Suppressor macrophage (primary cell): ENCODE data around the gene OPA3.

Source experiments
- DNase-seq, 4 experiments: peaks; one replicate each; pipeline ENCODE4 v3.0.0-alpha.2; 2020 to 2022

Gene OPA3

DNA sequence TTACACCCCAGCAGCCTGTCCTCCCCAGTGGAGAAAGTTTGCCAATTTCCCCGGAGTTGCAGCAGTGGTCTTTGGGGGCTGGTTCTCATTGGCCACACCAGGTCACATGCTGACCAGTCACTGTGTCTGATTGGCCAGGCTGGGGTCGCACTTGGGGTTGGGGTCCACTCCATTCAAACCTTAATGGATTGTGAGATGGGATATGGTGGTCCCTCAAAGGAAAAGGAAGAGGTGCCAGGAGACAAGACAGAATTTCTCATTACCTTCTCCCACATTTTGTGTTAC lies 82.9 kb downstream of the OPA3 start:
- peak in 1 of 4 experiments; percentile 21 for DNase-seq

DNA sequence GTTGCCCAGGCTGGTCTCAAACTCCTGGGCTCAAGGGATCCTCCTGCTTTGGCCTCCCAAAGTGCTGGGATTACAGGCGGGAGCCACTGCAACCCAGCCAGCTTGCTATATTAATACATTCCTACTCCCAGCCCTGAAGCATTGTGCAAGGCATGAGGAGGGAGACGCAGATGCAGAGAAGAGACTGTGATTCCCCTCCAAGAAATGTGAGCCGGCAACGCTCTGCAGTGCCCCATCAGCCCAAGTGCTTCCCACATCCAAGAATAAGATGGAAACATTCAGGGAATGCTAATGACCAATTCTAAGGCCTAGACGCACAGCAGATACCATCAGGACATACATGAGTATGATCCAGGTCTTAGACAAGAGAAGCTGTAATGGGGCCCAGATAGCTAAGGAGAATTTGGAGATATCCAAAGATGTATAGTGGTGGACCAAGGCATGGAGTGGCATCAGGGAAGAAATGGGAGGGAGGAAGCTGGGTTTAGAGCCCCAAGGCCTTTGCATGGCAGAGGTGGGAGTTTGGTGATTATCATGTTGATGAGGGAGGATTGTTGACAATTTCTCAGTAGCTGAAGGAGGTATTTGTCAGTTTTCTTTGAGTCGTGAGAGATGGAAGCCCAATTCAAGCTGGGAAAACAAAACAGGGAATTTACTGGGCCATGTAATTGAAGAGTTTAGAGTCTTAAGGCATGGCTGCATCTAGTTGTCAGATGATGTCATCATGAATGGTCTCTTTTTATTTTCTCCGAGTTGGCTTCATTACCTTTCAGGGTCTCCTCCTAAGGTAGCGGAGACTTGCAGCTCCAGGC lies 83.5 kb downstream of the OPA3 start:
- no peak for DNase-seq

DNA sequence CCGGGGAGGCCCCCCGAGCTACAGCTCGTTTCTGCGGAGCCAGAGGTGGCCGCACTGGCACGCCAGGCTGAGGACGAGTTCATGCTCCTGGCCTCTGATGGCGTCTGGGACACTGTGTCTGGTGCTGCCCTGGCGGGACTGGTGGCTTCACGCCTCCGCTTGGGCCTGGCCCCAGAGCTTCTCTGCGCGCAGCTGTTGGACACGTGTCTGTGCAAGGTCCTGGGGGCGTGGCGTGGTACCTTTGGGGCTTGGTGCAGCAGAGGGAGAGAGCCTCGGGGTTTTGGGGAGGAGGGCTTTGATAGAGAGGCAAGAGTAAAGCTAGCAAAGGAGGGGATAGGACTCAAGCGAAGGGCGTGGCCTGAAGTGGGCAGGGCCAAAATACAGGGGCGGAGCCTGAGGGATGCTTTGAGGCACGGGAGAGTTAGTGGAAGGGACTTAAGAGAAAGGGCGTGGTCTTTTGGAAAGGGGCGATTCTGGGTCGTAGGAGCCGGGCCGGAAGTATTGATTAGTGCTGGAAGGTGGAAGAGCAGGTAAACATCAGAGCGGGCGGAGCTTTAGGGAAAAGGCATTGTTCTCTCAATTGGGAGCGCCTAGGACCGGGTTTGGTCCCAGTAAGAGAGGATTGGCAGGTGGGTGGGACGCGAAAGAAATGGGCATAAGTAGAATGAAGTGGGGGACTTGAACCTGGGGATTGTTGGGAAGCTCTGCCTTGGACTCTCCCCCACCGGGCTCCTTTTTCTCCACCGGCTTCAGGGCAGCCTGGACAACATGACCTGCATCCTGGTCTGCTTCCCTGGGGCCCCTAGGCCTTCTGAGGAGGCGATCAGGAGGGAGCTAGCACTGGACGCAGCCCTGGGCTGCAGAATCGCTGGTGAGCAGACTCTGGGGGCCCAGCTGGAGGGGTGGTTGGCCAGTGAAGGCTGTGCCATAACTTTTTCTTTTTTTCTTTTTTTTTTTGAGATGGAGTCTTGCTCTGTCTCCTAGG lies 85.1 kb downstream of the OPA3 start:
- peak in 3 of 4 experiments; percentile 45 to 64 (median 50) for DNase-seq

DNA sequence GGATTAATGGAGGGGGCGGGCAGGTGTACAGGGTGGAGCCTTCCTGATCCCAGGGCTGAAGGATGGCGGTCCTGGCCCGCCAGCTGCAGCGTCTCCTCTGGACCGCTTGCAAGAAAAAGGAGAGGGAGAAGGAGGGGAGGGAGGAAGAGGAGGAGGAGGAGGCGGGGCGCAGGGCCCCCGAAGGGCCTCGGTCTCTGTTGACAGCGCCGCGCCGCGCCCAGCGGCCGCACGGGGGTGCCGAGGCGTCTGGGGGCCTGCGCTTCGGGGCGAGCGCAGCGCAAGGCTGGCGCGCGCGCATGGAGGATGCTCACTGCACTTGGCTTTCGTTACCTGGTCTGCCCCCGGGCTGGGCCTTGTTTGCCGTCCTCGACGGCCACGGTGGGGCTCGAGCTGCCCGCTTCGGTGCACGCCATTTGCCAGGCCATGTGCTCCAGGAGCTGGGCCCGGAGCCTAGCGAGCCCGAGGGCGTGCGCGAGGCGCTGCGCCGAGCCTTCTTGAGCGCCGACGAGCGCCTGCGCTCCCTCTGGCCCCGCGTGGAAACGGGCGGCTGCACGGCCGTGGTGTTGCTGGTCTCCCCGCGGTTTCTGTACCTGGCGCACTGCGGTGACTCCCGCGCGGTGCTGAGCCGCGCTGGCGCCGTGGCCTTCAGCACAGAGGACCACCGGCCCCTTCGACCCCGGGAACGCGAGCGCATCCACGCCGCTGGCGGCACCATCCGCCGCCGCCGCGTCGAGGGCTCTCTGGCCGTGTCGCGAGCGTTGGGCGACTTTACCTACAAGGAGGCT lies 86.0 kb downstream of the OPA3 start, which contains the start of gene PPM1N:
Gene PPM1N (plus strand): TSS at position 33 of the 785 bp plus-strand sequence. CDS start 30 bp downstream, at position 63.
- DNase-seq = peak in 2 of 4 experiments; percentile 55 to 61

- no peak for DNase-seq
Measured at GRCh38 chr19:45497791-45498190, 86.8 kb downstream of the OPA3 start.

GRCh38 chr19:45496349-45496953 lies 88.2 kb downstream of the OPA3 start:
- DNase-seq = peak in 2 of 4 experiments; percentile 58 to 69

- DNase-seq = no peak
Measured at GRCh38 chr19:45495178-45495577, 89.4 kb downstream of the OPA3 start.

DNA sequence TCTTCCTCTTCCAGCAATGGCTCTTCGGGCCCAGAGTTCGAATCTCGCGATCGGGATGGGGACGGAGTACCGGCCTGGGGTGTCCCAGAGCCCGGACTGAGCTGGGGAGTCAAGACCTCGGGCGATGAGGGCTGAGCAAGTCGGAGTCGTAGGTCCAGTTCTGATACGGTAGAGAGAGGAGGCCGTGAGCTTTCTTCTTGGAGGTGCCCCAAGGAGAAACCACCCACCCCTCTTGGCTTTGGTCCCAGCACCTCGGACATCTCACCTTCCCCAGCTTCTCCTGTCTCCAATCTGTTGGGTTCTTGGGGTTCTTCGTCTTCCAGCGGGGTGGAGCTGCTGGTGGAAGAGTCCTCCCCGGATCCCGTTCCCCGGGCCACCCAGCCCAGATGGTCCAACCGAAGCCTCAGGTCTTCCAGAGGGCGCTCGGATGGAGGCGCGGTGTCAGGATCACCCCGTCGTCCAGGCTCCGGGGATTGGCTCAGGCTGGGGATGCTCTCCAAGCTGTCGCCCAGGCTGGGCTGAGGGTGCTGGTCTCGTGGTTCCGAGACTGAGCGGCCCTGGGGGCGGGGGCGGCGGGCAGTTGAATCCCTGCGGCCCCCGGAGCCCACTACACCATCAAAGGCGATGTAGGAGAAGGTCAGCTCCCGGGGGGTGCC lies 90.2 kb downstream of the OPA3 start:
- DNase-seq = no peak

DNA sequence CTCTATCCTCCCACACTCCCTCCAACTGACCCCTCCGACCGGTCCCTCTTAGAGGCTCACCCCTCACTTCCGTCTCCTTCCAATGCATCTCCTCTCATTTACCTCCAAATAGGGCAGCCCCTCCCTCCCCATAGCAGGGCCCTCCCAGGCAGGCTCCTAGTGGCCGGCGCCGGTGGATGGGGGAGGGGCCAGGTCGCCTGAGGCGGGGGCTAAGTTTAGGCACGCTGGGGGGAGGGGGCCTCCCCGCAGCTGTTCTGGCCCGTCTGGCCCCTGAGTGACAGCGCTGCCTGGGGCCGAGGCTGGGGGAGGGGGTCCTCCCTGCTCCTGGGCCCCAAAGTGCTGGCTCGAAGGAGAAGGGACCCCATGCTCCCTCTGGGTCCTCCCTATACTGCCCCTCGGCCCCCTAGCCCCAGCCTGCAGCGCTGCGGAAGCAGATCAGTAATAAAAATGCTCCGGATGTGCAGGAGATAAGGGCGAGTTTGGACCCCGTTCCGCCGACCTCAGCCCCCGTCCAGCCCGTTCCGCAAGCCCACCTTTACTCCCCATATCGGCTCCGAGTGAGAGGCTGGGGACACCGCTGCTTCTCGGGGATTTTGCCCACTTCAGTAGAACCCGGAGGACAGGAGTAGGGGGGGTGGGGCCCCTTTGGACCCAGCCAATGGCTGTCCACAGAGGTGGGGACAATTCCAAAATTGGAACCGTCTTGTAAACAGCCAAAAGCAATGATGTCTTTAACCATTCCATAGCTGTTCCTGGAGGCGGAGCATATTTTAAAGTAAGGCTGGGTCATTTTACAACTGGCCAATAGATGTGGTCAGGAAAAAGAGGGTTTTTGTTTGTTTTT lies 91.8 kb downstream of the OPA3 start:
- DNase-seq = peak in 1 of 4 experiments; percentile 33

DNA sequence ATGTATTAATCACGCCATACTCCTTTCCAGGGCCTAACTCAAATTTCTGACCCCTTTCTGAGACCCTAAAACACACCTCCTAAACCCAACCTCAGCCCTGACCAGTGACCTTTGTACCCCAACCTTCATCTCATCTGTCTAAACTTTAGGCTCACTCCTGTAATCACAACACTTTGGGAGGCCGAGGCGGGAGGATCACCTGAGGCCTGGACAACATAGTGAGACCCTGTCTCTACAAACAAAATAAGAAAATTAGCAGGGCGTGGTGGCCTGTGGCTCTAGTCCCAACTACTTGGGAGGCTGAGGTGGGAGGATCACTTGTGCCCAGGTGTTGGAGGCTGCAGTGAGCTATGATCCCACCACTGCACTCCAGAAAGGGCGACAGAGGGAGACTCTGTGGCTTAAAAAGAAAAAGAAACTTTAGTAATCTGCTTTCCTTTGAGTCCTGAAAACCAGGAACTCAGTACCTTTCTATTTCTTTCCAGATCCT lies 92.4 kb downstream of the OPA3 start:
- DNase-seq = no peak

DNA sequence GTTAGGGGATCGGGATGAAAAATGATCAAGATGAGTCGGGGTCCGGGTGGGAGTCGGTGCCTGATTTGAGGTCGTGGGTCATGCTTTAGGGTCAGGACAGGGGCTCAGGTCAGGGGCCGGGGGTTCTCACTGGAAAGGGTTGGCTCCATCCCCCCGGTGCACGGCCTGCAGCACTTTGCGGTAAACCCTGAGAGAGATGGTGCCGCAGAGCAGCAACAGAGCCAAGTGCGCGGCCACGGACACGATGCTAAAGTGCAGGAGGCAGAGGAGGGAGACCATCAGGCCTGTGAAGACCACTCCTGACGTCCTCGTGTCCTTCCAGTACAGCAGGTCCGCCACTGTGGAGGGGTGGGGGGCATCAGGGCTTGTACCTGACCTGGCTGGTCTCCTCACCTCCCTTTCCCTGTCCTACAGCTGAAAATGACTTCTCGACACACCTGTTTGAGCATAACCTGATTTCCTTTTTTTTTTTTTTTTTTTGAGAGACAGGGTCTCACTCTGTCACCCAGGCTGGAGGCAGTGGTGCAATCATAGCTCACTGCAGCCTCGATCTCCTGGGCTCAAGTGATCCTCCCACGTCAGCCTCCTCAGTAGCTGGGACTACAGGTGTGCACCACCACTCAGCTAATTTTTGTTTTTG lies 95.3 kb downstream of the OPA3 start:
- no peak for DNase-seq

DNA sequence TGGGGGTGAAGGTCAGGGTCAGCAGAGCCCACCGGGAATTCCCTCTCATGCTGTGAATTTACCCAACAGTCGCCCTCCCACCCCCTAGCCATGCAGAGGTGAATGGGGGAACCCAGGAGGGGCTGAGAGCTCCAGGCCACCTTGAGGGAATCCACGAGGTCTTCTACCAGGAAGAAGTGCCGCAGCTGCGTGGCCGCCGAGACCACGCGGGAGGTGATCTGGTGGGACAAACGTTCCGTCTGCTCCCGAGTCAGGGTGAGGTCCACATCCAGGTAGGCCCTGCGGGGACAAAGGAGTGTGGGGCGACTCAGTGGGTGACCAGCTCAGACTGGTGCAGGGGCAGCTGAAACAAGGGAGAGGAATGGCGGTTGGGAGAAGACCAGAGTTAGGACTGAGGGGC lies 95.9 kb downstream of the OPA3 start:
- no peak for DNase-seq

GRCh38 chr19:45485305-45486077 lies 99.1 kb downstream of the OPA3 start:
- peak; percentile 97 to 99 (median 98) for DNase-seq

GRCh38 chr19:45484273-45484945 lies 100.2 kb downstream of the OPA3 start:
- DNase-seq = peak in 3 of 4 experiments; percentile 70 to 74 (median 71)

GRCh38 chr19:45483033-45483432 lies 101.6 kb downstream of the OPA3 start:
- no peak for DNase-seq

DNA sequence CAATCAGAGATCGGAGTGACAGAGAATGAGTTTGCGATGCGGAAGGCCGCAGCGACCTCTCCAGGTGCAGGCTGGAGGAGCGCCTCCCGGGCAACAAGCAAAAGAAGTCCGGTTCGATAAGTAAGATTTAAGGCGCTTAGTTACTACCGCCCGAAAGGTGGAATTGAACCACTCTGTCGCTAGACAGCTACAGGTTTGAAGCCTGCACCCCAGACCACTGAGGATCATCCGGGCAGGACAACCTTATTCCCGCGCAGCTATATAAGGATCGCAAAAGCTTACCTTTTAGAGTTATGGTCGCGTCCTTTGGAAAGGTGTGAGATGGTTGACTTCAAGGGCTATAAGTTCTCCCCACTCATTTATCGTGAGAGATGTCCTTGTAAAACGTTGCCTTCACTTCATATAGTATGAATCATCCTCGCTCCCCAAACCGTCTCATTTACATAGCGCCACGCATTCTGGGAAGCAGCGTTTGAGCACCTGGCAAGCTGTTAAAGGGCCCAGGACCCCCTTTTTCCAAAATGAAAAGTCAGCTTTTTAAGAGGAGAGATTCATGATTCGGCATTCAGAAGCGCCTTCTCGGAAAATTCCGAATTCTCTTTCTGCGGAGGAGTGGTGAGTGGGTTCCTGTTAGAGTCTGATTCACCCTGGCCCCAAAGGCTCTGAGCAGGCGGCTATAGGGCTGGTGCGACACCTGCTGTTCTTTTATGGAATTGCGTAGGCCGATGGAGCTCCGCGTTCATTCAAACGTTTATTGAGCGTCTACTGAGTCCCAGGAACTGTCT lies 106.0 kb downstream of the OPA3 start:
- DNase-seq = peak; percentile 91 to 97 (median 93)

GRCh38 chr19:45477713-45478453 lies 106.7 kb downstream of the OPA3 start:
- no peak for DNase-seq
